ENCODE data around the gene ZNF664. TPM values are rescaled to one million over a fixed set of nuclear protein-coding genes. Genes with fewer than 3 reads are reported as not detected.

The ZNF664 gene
- total RNA-seq, 1 donor from 2014 or later: 97.5 TPM

GRCh38 chr12:123952037-123952436, 21.0 kb upstream of the ZNF664 start:
- Histone ChIP-seq H3K27me3 (ENCODE audit: control insufficient read depth, insufficient read depth, low read length) (no peaks in the 10 kb centered on the region), H3K36me3 (ENCODE audit: control insufficient read depth, insufficient read depth, low read length) (no peaks in the 10 kb centered on the region), H3K4me3 (ENCODE audit: low read depth, low read length) (no peak overlapping the region)
- no peak for DNase-seq (ENCODE audit: low read depth)
- no peak for TF ChIP-seq CTCF (IDR thresholded peaks at IDR 0.05; ENCODE audit: insufficient read depth, low read length, poor library complexity, severe bottlenecking)

DNA sequence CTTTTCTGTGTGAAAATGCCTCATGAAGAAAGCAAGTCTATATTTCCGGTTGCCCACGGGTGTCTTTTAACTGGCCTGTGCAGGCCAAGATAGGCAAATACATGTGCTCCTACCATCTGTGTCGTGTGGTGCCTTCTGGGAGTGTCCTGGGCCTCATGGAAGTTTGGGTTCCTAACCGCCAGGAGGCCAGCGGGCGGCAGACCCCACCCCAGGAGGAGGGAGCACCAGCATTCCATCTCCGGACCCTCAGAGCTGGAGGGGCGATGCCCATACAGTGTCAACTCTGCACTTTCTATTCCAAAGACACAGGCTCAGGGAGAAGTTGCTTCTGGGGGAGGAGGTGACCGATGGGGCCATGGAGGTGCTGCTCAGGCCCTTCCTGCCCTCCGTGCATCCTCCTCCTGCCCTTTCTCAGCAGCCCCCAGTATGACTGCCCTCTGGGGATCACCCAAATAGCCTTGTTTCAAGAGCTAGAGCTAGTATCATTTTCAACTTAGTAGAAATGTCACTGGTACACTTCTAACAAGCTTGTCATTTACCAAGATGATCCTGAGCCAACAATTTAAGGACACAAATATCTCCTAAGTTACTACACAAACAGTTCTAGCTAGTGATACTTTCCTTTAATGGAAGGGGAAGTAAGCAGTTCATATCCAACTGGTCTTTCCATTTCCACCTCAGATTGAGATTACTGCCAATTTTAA, 18.2 kb upstream of the ZNF664 start:
- DNase-seq (ENCODE audit: low read depth): no peak
- Histone ChIP-seq H3K36me3 (ENCODE audit: control insufficient read depth, insufficient read depth, low read length) (no peaks in the 10 kb centered on the region), H3K27me3 (ENCODE audit: control insufficient read depth, insufficient read depth, low read length) (no peaks in the 10 kb centered on the region), H3K4me3 (ENCODE audit: low read depth, low read length) (no peak overlapping the region)
- no peak for TF ChIP-seq CTCF (IDR thresholded peaks at IDR 0.05; ENCODE audit: insufficient read depth, low read length, poor library complexity, severe bottlenecking)

GRCh38 chr12:123956249-123956648, 16.8 kb upstream of the ZNF664 start:
- no peak for TF ChIP-seq CTCF (IDR thresholded peaks at IDR 0.05; ENCODE audit: insufficient read depth, low read length, poor library complexity, severe bottlenecking)
- Histone ChIP-seq H3K4me3 (ENCODE audit: low read depth, low read length) (no peak overlapping the region), H3K27me3 (ENCODE audit: control insufficient read depth, insufficient read depth, low read length) (no peaks in the 10 kb centered on the region), H3K36me3 (ENCODE audit: control insufficient read depth, insufficient read depth, low read length) (no peaks in the 10 kb centered on the region)
- DNase-seq (ENCODE audit: low read depth): no peak

DNA sequence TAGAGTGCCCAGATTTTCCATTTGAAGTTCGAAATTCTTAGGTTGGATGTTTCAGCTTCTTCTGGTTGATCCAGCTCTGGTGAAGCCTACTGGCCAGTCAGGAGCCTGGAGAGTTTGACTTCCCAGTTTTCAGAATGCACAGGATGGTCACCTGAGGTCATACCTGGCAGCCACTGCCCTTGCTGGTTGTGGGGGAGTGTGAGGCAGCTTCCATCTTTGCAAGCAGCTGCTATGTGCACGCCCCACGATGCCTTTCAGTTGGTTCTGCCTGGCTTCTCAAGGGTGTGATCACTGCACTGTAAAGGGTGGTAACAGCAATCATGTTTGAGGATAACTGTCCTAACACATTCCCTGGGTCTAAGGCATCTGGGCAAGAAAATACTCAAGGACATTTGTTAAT, 15.8 kb upstream of the ZNF664 start:
- no peak for TF ChIP-seq CTCF (IDR thresholded peaks at IDR 0.05; ENCODE audit: insufficient read depth, low read length, poor library complexity, severe bottlenecking)
- Histone ChIP-seq H3K36me3 (ENCODE audit: control insufficient read depth, insufficient read depth, low read length) (no peaks in the 10 kb centered on the region), H3K27me3 (ENCODE audit: control insufficient read depth, insufficient read depth, low read length) (no peaks in the 10 kb centered on the region), H3K4me3 (ENCODE audit: low read depth, low read length) (no peak overlapping the region)
- DNase-seq (ENCODE audit: low read depth): no peak

DNA sequence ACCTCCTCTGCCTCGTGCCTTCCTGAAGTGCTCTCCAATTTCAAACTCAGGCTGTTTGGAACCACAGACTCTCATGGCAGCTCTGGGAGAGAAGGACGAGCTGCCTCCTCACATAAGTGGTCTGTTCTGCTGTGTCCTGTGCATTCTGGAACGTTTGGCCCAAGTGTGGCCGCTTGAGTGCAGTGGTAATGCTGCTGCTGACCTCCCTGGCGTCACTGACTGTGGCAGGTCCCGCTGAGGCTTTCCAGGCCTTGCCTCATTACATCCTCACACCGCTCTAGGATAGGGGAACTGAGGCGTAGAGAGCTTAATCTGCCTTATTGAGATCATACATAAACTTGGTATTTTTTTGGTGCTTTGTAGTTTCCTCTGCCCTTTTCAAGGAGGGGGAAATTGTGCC, 14.6 kb upstream of the ZNF664 start:
- H3K27me3 ChIP-seq (ENCODE audit: control insufficient read depth, insufficient read depth, low read length): no peaks in the 10 kb centered on the region
- TF ChIP-seq CTCF (IDR thresholded peaks at IDR 0.05; ENCODE audit: insufficient read depth, low read length, poor library complexity, severe bottlenecking): no peak
- no peak overlapping the region for H3K4me3 ChIP-seq (ENCODE audit: low read depth, low read length)
- no peaks in the 10 kb centered on the region for H3K36me3 ChIP-seq (ENCODE audit: control insufficient read depth, insufficient read depth, low read length)
- no peak for DNase-seq (ENCODE audit: low read depth)

- H3K27me3 ChIP-seq (ENCODE audit: control insufficient read depth, insufficient read depth, low read length): no peaks in the 10 kb centered on the region
- no peak overlapping the region for H3K4me3 ChIP-seq (ENCODE audit: low read depth, low read length)
- no peak for TF ChIP-seq CTCF (IDR thresholded peaks at IDR 0.05; ENCODE audit: insufficient read depth, low read length, poor library complexity, severe bottlenecking)
- H3K36me3 ChIP-seq (ENCODE audit: control insufficient read depth, insufficient read depth, low read length): no peaks in the 10 kb centered on the region
- no peak for DNase-seq (ENCODE audit: low read depth)
Observed at GRCh38 chr12:123958876-123959275, 14.1 kb upstream of the ZNF664 start.
